GM12878 (cell line): ENCODE measurements around the gene TPP2. TPM values are rescaled to one million over a fixed set of nuclear protein-coding genes. Genes with fewer than 3 reads are reported as not detected.

ENCODE experiments used
- ATAC-seq: fragments of 200-7000 bp; cut with Tn5 transposase; 3 replicates; pipeline ENCODE4 v1.9.1; 2020; ENCODE audit warnings: mild to moderate bottlenecking, moderate library complexity
- BruUV-seq: library from RNA; stranded (reverse); fragments of 400-500 nt; replicated peaks from 2 replicates; lab custom pipeline; 2021; lab: Mats Ljungman, UMichigan
- CTCF ChIA-PET: fragments of 300-600 bp; sonication (Branson Sonifier 250); formaldehyde crosslinking; extraction: SDS; loops from one replicate; lab custom pipeline; 2021; ENCODE audit warnings: inconsistent platforms; lab: Yijun Ruan, JAX
- POLR2A ChIA-PET: fragments of 350-600 bp; formaldehyde crosslinking; extraction: SDS; loops from one replicate; lab custom pipeline; 2021; ENCODE audit warnings: inconsistent platforms; lab: Charles Lee
- RAD21 ChIA-PET: fragments of 300-600 bp; sonication (Branson Sonifier 250); formaldehyde crosslinking; loops from one replicate; lab custom pipeline; 2023; ENCODE audit warnings: antibody characterized with exemption; ENCODE audit not compliant: unreplicated experiment; lab: Charles Lee
- SMC1A ChIA-PET: fragments of 300-600 bp; sonication (Branson Sonifier 250); formaldehyde crosslinking; loops from one replicate; lab custom pipeline; 2023; ENCODE audit not compliant: unreplicated experiment, uncharacterized antibody; lab: Charles Lee
- DNase-seq: peaks from one replicate; pipeline ENCODE4 v3.0.0-alpha.2; 2011; ENCODE audit warnings: low read depth, low spot score
- FAIRE-seq: peaks from 3 replicates; lab custom pipeline; 2011; peaks lifted over from hg19 to GRCh38; lab: Jason Lieb, UNC
- H2AFZ ChIP-seq: 2 replicates; pipeline ENCODE4 v1.6.0; 2011; ENCODE audit warnings: low read depth, low read length, control low read depth; ENCODE audit not compliant: control insufficient read depth
- H3K27ac ChIP-seq: 2 replicates; pipeline ENCODE4 v1.5.1; 2011; ENCODE audit warnings: control low read depth; ENCODE audit not compliant: control insufficient read depth, insufficient read depth
- H3K27me3 ChIP-seq, 2 experiments: replicated peaks in 1 of 2; 2 replicates each; pipeline versions ENCODE4 v1.6.0 to v1.6.1; 2011; ENCODE audit warnings: low read length in 1 of 2; ENCODE audit not compliant: control insufficient read depth in 2 of 2, insufficient read depth in 2 of 2
- H3K36me3 ChIP-seq, 2 experiments: 2 replicates each; pipeline ENCODE4 v1.5.1; 2011; ENCODE audit warnings: low read length in 1 of 2; ENCODE audit not compliant: control insufficient read depth in 2 of 2, insufficient read depth in 2 of 2
- H3K4me1 ChIP-seq: 2 replicates; pipeline ENCODE4 v1.6.1; 2011; ENCODE audit warnings: mild to moderate bottlenecking, low read length, moderate library complexity, mixed read lengths; ENCODE audit not compliant: control insufficient read depth, insufficient read depth
- H3K4me2 ChIP-seq: 2 replicates; pipeline ENCODE4 v1.6.0; 2011; ENCODE audit warnings: control low read depth; ENCODE audit not compliant: control insufficient read depth, insufficient read depth
- H3K4me3 ChIP-seq: fragments of 200-600 bp; sonication (generic); 2 replicates; pipeline ENCODE4 v1.5.1; 2016
- H3K79me2 ChIP-seq: 2 replicates; pipeline ENCODE4 v1.6.0; 2011; ENCODE audit warnings: low read length; ENCODE audit not compliant: control insufficient read depth, insufficient read depth
- H3K9ac ChIP-seq: 2 replicates; pipeline ENCODE4 v1.8.0; 2011; ENCODE audit warnings: low read length, control low read depth, mixed read lengths; ENCODE audit not compliant: control insufficient read depth, insufficient read depth
- H3K9me3 ChIP-seq: replicated peaks from 3 replicates; pipeline ENCODE4 v1.5.1; 2011; ENCODE audit warnings: mild to moderate bottlenecking, low read length; ENCODE audit not compliant: control insufficient read depth, insufficient read depth
- H4K20me1 ChIP-seq: 2 replicates; pipeline ENCODE4 v1.6.0; 2011; ENCODE audit not compliant: control insufficient read depth, insufficient read depth
- CHD1 ChIP-seq: IDR thresholded peaks from 2 replicates; pipeline ENCODE4 v1.6.1; 2012; ENCODE audit warnings: low read depth, low read length, improper control_type of control experiment
- MTA2 ChIP-seq: fragments of 450-650 bp; IDR thresholded peaks from 2 replicates; pipeline ENCODE4 v1.6.1; 2016; ENCODE audit warnings: low read depth, mild to moderate bottlenecking, moderate library complexity
- NRF1 ChIP-seq: conservative IDR thresholded peaks from 2 replicates; pipeline ENCODE4 v1.6.1; 2011; ENCODE audit warnings: mild to moderate bottlenecking, low read depth, low read length, improper control_type of control experiment
- POU2F2 ChIP-seq: IDR thresholded peaks from 3 replicates; pipeline ENCODE4 v1.6.1; 2011; ENCODE audit warnings: low read depth, mild to moderate bottlenecking, low read length, borderline replicate concordance
- RELA ChIP-seq: fragments of 450-650 bp; IDR thresholded peaks from 2 replicates; pipeline ENCODE4 v1.8.0; 2014; ENCODE audit warnings: borderline replicate concordance; ENCODE audit not compliant: partially characterized antibody
- REST ChIP-seq: IDR thresholded peaks from 2 replicates; pipeline ENCODE4 v1.6.1; 2012; ENCODE audit warnings: mild to moderate bottlenecking, low read depth, low read length
- SREBF2 ChIP-seq: IDR thresholded peaks from 2 replicates; pipeline ENCODE4 v1.6.1; 2012; ENCODE audit warnings: mild to moderate bottlenecking, low read length
- STAT3 ChIP-seq: IDR thresholded peaks from 2 replicates; pipeline ENCODE4 v1.6.1; 2011; ENCODE audit warnings: low read depth, low read length, improper control_type of control experiment
- USF2 ChIP-seq: IDR thresholded peaks from 2 replicates; pipeline ENCODE4 v1.6.1; 2011; ENCODE audit warnings: low read depth, low read length, improper control_type of control experiment, borderline replicate concordance
- WRNIP1 ChIP-seq: IDR thresholded peaks from 2 replicates; pipeline ENCODE4 v1.6.1; 2011; ENCODE audit warnings: low read depth, low read length, improper control_type of control experiment, borderline replicate concordance
- ZNF207 ChIP-seq: fragments of 450-650 bp; IDR thresholded peaks from 2 replicates; pipeline ENCODE4 v1.6.1; 2014; ENCODE audit warnings: antibody characterized with exemption, mild to moderate bottlenecking, borderline replicate concordance
- ZZZ3 ChIP-seq: IDR thresholded peaks from 2 replicates; pipeline ENCODE4 v1.6.1; 2011; ENCODE audit warnings: low read depth; ENCODE audit not compliant: control insufficient read depth, insufficient read length
- WGBS: methylation state at CpG from one replicate; pipeline ENCODE4 v1.1.6; 2016; ENCODE audit warnings: low lambda C conversion rate; ENCODE audit not compliant: insufficient replicate concordance, insufficient coverage; ENCODE audit errors: missing lambda C conversion rate; 5-methylcytosine and 5-hydroxymethylcytosine counted together
- in situ Hi-C: fragments of 300-500 bp; cut with MboI; formaldehyde crosslinking; loops from 9 replicates; pipeline ENCODE4 v1.14.3; 2018; ENCODE audit warnings: mixed read lengths
- intact Hi-C: fragments of 100-400 bp; cut with micrococcal nuclease; formaldehyde crosslinking; loops from one replicate; pipeline ENCODE4 v1.14.2; 2022; ENCODE audit not compliant: unreplicated experiment
- polyA plus RNA-seq, 11 experiments: library from polyadenylated mRNA; depleted of rRNA in 4 of 11; unstranded in 6 of 11; stranded (reverse) in 5 of 11; fragments of >200 nt; fragmentation: Nextera tagmentation in 4 of 11; fragmentation: Illumina TruSeq in 1 of 11; extraction: Ambion mirVana in 4 of 11; extraction: Trizol in 1 of 11; gene quantifications; 1 replicate in 1 of 11; 2 replicates in 10 of 11; pipeline versions ENCODE4 v1.2.1 to v1.2.3, GENCODE V29; 2011 to 2016; ENCODE audit warnings: inconsistent platforms in 2 of 11, missing spikeins in 2 of 11, low read depth in 1 of 11
- total RNA-seq, 4 experiments: library from RNA; depleted of rRNA in 3 of 4; stranded (reverse); fragments of >200 nt in 3 of 4; fragmentation: Illumina TruSeq in 1 of 4; extraction: Trizol in 1 of 4; gene quantifications; 2 replicates each; pipeline versions ENCODE4 v1.2.1 to v1.2.3, GENCODE V29; 2013 to 2021

Gene TPP2
- total and polyA plus RNA-seq, 10 of the 15 experiments (the other 5 are each of a cell fraction or from before 2014, with no cell fraction given), result 18.4 to 82.3 (median 55.4) TPM

GRCh38 chr13:102694937-102695336 lies 98.2 kb downstream of the TPP2 start, which contains the start of gene METTL21C:
Gene METTL21C, minus strand, starts transcription at chr13:102695044. Its CDS starts 546 bp downstream, at chr13:102694498.
- CTCF ChIA-PET, result no interaction called here
- WGBS, result 34% methylated on average over 6 of the region's 6 CpGs

More at GRCh38 chr13:102694937-102695336, 98.2 kb downstream of the TPP2 start, which contains the start of gene METTL21C:
- BruUV-seq, result no TSS peak
- ChIA-PET RAD21 (no interaction called here), SMC1A (no interaction called here), POLR2A (no interaction called here)
- Histone ChIP-seq H2AFZ (no peak within 1 kb of the TSS), H3K4me1 (no peaks in the 10 kb centered on the region), H3K9me3 (no peaks in the 10 kb centered on the region), H3K27me3 (peaks cover 0 to 6% of the 10 kb centered on the region in 2 experiments; a peak in 3 of 4 replicates), H3K4me3 (no peak within 1 kb of the TSS), H3K27ac (no peak within 1 kb of the TSS), H3K36me3 (no peaks in the 10 kb centered on the region), H3K9ac (no peak within 1 kb of the TSS), H3K4me2 (no peak within 1 kb of the TSS), H4K20me1 (no peaks in the 10 kb centered on the region), H3K79me2 (no peaks in the 10 kb centered on the region)
- FAIRE-seq (no peak), DNase-seq (no peak), ATAC-seq (no peak)
- in situ Hi-C loops (no loop called here), intact Hi-C loops (no loop called here)
- TF ChIP-seq REST (no peak), MTA2 (no peak), NRF1 (no peak), USF2 (no peak), POU2F2 (no peak), STAT3 (no peak), WRNIP1 (no peak), ZNF207 (no peak), RELA (no peak), ZZZ3 (no peak), CHD1 (no peak), SREBF2 (no peak)
